Cardiac fibroblast (primary cell): ENCODE results near the gene SOX13.
A peak's percentile ranks its signal among the peaks of the same experiment; 100 is the strongest.

ENCODE experiments used
- DNase-seq, 2 donors: peaks; one replicate each; pipeline versions ENCODE4 v3.0.0 to v3.0.0-alpha.2; 2010; ENCODE audit warnings: low read depth in 2 of 2
- H3K4me3 ChIP-seq, 2 donors: replicated peaks in 1 of 2; 1 replicate in 1 of 2; 2 replicates in 1 of 2; pipeline ENCODE4 v1.5.1; 2011; ENCODE audit warnings: low read depth in 2 of 2, low read length in 2 of 2, mild to moderate bottlenecking in 2 of 2, moderate library complexity in 1 of 2
- TF ChIP-seq, protein P1 (sequence below): IDR thresholded peaks from one replicate; pipeline ENCODE4 v1.5.1; 2011; ENCODE audit warnings: low read depth, mild to moderate bottlenecking, low read length, inconsistent platforms

The SOX13 gene

DNA sequence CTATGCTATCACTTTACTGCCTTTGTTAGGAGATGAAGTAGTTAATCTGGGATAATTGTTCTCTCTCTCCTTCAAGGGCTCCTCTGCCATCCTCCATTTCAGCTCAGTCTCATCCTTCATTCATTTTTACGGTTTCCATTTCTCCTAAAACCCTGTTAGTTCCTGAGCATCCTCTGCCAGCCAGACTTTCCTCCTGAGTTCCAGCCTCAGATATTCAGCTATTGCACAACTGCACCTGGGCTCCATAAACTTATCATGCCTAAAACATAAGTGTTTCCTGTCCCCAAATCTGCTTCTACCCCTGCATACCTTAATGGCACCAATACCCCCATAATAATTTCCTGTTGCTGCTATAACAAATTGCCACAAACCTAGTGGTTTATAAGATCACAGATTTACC, 39.6 kb upstream of the SOX13 start:
- no peak overlapping the region for H3K4me3 ChIP-seq
- DNase-seq: no peak
- TF ChIP-seq, protein P1, sequence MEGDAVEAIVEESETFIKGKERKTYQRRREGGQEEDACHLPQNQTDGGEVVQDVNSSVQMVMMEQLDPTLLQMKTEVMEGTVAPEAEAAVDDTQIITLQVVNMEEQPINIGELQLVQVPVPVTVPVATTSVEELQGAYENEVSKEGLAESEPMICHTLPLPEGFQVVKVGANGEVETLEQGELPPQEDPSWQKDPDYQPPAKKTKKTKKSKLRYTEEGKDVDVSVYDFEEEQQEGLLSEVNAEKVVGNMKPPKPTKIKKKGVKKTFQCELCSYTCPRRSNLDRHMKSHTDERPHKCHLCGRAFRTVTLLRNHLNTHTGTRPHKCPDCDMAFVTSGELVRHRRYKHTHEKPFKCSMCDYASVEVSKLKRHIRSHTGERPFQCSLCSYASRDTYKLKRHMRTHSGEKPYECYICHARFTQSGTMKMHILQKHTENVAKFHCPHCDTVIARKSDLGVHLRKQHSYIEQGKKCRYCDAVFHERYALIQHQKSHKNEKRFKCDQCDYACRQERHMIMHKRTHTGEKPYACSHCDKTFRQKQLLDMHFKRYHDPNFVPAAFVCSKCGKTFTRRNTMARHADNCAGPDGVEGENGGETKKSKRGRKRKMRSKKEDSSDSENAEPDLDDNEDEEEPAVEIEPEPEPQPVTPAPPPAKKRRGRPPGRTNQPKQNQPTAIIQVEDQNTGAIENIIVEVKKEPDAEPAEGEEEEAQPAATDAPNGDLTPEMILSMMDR: no peak

- TF ChIP-seq, protein P1: no peak
- H3K4me3 ChIP-seq: no peak overlapping the region
- no peak for DNase-seq
Measured at GRCh38 chr1:204036882-204037655, 35.8 kb upstream of the SOX13 start.

DNA sequence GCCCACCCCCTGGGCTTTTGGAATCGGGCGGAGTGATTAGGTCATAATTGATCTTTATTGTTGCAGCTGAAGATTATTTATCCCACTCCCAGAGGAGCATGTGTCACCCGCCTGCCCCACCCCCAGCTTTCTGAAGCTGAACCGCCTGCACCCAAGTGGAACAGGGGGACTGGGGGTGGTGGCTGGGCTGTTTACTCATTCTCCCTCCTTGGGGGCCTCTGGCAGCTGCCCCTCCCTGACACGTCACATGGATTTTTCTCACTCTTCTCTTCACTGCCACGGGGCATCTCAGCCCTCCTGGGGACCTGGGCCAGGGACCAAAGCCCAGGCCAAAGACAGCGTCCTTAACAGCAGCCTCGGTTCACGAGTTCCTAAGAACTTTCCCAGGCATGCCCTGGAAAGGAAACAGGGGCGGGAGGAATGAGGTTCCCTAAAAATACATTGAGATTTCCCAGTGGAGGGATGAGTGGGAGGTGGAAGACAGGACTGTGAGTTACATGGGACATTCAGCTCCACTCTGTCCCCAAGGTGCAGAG, 31.6 kb upstream of the SOX13 start:
- TF ChIP-seq, protein P1: no peak
- DNase-seq: peak in 1 of 2 donors; percentile 46
- no peak overlapping the region for H3K4me3 ChIP-seq

GRCh38 chr1:204041803-204042505, 31.0 kb upstream of the SOX13 start:
- DNase-seq: peak; percentile 27 to 70
- no peak overlapping the region for H3K4me3 ChIP-seq
- TF ChIP-seq, protein P1: no peak

DNA sequence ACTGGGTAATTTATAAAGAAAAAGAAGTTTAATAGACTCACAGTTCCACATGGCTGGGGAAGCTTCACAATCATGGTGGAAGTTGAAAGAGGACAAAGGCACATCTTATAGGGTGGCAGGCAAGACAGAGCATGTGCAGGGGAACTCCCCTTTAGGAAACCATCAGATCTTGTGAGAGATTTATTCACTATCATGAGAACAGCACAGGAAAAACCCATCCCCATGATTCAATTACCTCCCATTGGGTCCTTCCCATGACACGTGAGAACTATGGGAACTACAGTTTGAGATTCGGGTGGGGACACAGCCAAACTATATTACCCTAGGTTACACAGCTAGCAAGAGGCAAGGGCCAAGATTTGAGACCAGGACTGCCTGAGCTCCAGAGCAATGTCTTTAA, 30.4 kb upstream of the SOX13 start:
- no peak for DNase-seq
- no peak overlapping the region for H3K4me3 ChIP-seq
- TF ChIP-seq, protein P1: no peak

DNA sequence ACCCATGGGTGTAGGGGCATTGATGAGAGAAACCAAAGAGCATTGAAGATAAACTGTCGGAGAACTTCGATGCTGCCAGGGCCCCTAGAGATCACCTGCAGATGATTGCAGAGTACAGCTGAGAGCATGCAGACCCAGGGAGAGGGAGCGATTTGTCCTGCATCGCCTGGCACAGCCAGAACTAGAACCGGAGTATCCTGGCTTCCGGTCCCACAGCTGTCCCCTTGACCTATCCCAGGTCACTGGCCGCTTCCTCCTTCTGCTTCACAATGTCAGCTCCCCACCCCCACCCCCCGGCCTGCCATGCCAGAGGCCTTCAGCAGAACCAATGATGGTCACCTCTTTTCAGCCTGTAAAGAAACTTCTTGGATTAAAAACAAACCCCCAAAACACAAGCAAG, 29.2 kb upstream of the SOX13 start:
- no peak for DNase-seq
- TF ChIP-seq, protein P1: no peak
- no peak overlapping the region for H3K4me3 ChIP-seq
